ENCODE measurements around the gene PCSK1N.

- no peak for TF ChIP-seq CTCF (IDR thresholded peaks at IDR 0.05)
- TF ChIP-seq RAD21 (conservative IDR thresholded peaks at IDR 0.05 in 1 of 2, IDR thresholded peaks at IDR 0.05 in 1 of 2), result no peak
- TF ChIP-seq BHLHE40 (IDR thresholded peaks at IDR 0.05; ENCODE audit: low read depth, low read length), result no peak
- TF ChIP-seq REST (IDR thresholded peaks at IDR 0.05), result no peak
- no peak for TF ChIP-seq ELK1 (IDR thresholded peaks at IDR 0.05; ENCODE audit: low read depth, low read length)
- TF ChIP-seq EHMT2 (IDR thresholded peaks at IDR 0.05; ENCODE audit: low read depth), result no peak
- no peak for TF ChIP-seq PHF8 (IDR thresholded peaks at IDR 0.05; ENCODE audit: borderline replicate concordance, low read depth)
- TF ChIP-seq RNF2 (IDR thresholded peaks at IDR 0.05; ENCODE audit: borderline replicate concordance, low read depth), result no peak
- TF ChIP-seq HOXB5 (CRISPR knock-in tag; IDR thresholded peaks at IDR 0.05), result no peak
These were observed 50.2 kb downstream of the PCSK1N start for GRCh38 chrX:48785186-48785539.

All from A549 (cell line).